ENCODE results near the gene DNAH8. TPM values are rescaled to one million over a fixed set of nuclear protein-coding genes. Genes with fewer than 3 reads are reported as not detected.

DNAH8 gene
- total RNA-seq, 6 experiments from 2014 or later, result not detected

- no peak overlapping the region for H3K27ac Mint-ChIP-seq
- H3K4me3 Mint-ChIP-seq, result no peak overlapping the region
- TF ChIP-seq CTCF (IDR thresholded peaks at IDR 0.05), result no peak
- no peak for DNase-seq
- no peaks in the 10 kb centered on the region for H3K9me3 Mint-ChIP-seq
- peaks cover 34% of the 10 kb centered on the region for H3K27me3 Mint-ChIP-seq (ENCODE audit: insufficient read depth)
- H3K4me1 Mint-ChIP-seq (ENCODE audit: low read depth), result no peaks in the 10 kb centered on the region
- H3K36me3 Mint-ChIP-seq (ENCODE audit: low read depth), result no peaks in the 10 kb centered on the region
These were observed 339.5 kb downstream of the DNAH8 start for GRCh38 chr6:39054577-39055142.

GRCh38 chr6:39055661-39056060 is 340.6 kb downstream of the DNAH8 start:
- TF ChIP-seq CTCF (IDR thresholded peaks at IDR 0.05), result no peak
- DNase-seq, result no peak
- Mint-ChIP-seq H3K4me3 (no peak overlapping the region), H3K27me3 (ENCODE audit: insufficient read depth) (peaks cover 31% of the 10 kb centered on the region), H3K36me3 (ENCODE audit: low read depth) (no peaks in the 10 kb centered on the region), H3K9me3 (no peaks in the 10 kb centered on the region), H3K4me1 (ENCODE audit: low read depth) (no peaks in the 10 kb centered on the region), H3K27ac (no peak overlapping the region)

- H3K36me3 Mint-ChIP-seq (ENCODE audit: low read depth), result no peaks in the 10 kb centered on the region
- TF ChIP-seq CTCF (IDR thresholded peaks at IDR 0.05), result no peak
- no peak for DNase-seq
- H3K4me3 Mint-ChIP-seq, result no peak overlapping the region
- no peaks in the 10 kb centered on the region for H3K4me1 Mint-ChIP-seq (ENCODE audit: low read depth)
- H3K9me3 Mint-ChIP-seq, result no peaks in the 10 kb centered on the region
- H3K27ac Mint-ChIP-seq, result no peak overlapping the region
- peaks cover 29% of the 10 kb centered on the region for H3K27me3 Mint-ChIP-seq (ENCODE audit: insufficient read depth)
These were observed 341.1 kb downstream of the DNAH8 start for GRCh38 chr6:39056191-39056590.

DNA sequence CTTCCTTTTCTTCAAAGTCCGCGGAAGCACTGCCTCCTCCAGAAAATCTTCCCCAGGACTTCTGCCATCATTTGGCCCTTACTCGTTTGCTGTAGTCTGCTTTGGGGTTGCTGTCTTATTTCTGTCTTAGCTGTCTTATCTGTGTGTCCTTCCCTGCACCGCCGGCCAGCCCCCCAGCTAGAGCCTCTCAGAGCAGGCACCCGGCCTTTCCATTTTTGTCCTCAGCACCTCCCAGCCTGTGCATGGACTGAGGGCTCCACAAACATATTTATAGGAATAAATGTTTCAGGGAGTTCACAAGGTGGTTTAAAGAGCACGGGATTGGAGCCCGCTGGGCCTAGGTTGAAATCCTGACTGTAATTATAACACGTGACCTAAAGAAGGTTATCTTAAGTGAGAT is 341.6 kb downstream of the DNAH8 start:
- peaks cover 28% of the 10 kb centered on the region for H3K27me3 Mint-ChIP-seq (ENCODE audit: insufficient read depth)
- H3K9me3 Mint-ChIP-seq, result no peaks in the 10 kb centered on the region
- no peaks in the 10 kb centered on the region for H3K4me1 Mint-ChIP-seq (ENCODE audit: low read depth)
- H3K36me3 Mint-ChIP-seq (ENCODE audit: low read depth), result no peaks in the 10 kb centered on the region
- no peak overlapping the region for H3K27ac Mint-ChIP-seq
- no peak for DNase-seq
- H3K4me3 Mint-ChIP-seq, result no peak overlapping the region
- no peak for TF ChIP-seq CTCF (IDR thresholded peaks at IDR 0.05)

DNA sequence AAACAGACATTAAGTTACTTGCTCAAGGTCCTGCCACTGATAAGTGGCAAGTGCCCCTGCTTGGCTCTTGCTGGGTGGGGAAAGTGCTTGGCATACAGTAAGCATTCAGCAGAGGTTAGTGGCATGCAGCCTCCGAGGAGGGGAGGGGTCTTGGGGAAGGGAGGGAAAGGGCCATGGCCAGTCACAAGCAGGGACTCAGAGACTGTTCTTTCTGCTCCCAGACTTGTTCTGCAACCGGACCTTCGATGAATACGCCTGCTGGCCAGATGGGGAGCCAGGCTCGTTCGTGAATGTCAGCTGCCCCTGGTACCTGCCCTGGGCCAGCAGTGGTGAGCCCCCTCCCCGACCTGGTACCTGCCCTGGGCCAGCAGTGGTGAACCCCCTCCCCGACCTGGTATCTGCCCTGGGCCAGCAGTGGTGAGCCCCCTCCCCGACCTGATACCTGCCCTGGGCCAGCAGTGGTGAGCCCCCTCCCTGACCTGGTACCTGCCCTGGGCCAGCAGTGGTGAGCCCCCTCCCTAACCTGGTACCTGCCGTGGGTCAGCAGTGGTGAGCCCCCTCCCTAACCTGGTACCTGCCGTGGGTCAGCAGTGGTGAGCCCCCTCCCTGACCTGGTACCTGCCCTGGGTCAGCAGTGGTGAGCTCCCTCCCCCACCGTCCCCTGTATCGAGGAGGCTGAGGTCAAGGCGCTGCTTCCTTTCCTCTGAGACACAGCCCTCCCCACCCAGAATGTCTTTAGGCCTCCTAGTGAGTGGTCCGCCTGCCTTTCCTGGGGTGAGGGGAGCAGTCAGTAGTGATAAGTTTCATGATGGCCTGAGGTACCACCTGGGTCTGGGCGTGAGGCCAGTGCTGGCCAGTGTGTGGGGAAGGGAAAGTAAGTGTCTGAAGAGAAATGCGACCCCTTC is 342.4 kb downstream of the DNAH8 start:
- Mint-ChIP-seq H3K27me3 (ENCODE audit: insufficient read depth) (peaks cover 22% of the 10 kb centered on the region), H3K4me3 (no peak overlapping the region), H3K27ac (no peak overlapping the region), H3K9me3 (no peaks in the 10 kb centered on the region), H3K36me3 (ENCODE audit: low read depth) (no peaks in the 10 kb centered on the region), H3K4me1 (ENCODE audit: low read depth) (no peaks in the 10 kb centered on the region)
- no peak for TF ChIP-seq CTCF (IDR thresholded peaks at IDR 0.05)
- no peak for DNase-seq

Measured in HFFc6 (cell line).